Right lobe of liver (tissue), 4 donors: Measurements from ENCODE around the gene TRMT10A.

ENCODE experiments used
- CTCF ChIP-seq, 4 donors: fragments of 200-600 bp in 3 of 4; fragments of 450-650 bp in 1 of 4; IDR thresholded peaks; one replicate each; pipeline versions ENCODE4 v1.5.1 to v1.8.0; 2016 to 2022; ENCODE audit warnings: antibody characterized with exemption in 4 of 4, mild to moderate bottlenecking in 2 of 4
- POLR2A ChIP-seq: fragments of 450-650 bp; IDR thresholded peaks from one replicate; pipeline ENCODE4 v1.6.1; 2017; ENCODE audit warnings: antibody characterized with exemption, mild to moderate bottlenecking
- donor health status: DM: no; HTN: no; CAD: no.
- donor health status: DM: no; HTN: no; CAD: no.
- donor health status: DM: no; HTN: yes; CAD: no.

- TF ChIP-seq CTCF (IDR thresholded peaks at IDR 0.05) (no peak), POLR2A (no peak)
Observed at GRCh38 chr4:99606716-99607115, 42.9 kb upstream of the TRMT10A start.
